Liver (tissue), 9 donors: ENCODE data around the gene RALGPS2. TPM values are rescaled to one million over a fixed set of nuclear protein-coding genes. Genes with fewer than 3 reads are reported as not detected.
A peak's percentile ranks its signal among the peaks of the same experiment; 100 is the strongest.

ENCODE experiments used
- DNase-seq: peaks from one replicate; pipeline ENCODE4 v3.0.0-alpha.2; 2017; ENCODE audit warnings: low spot score
- H3K27ac ChIP-seq, 2 donors: one replicate each; pipeline ENCODE4 v1.7.0; 2013; ENCODE audit warnings: inconsistent platforms in 2 of 2, low read length in 2 of 2, control low read depth in 1 of 2, low read depth in 1 of 2, mild to moderate bottlenecking in 1 of 2
- H3K27me3 ChIP-seq, 4 donors: one replicate each; pipeline versions ENCODE4 v1.6.1 to v1.7.0; 2013; ENCODE audit warnings: low read length in 3 of 4, inconsistent platforms in 1 of 4, mild to moderate bottlenecking in 1 of 4, moderate library complexity in 1 of 4; ENCODE audit not compliant: control insufficient read depth in 4 of 4, insufficient read depth in 4 of 4
- H3K36me3 ChIP-seq, 4 donors: one replicate each; pipeline versions ENCODE4 v1.6.1 to v1.7.0; 2013; ENCODE audit warnings: low read length in 3 of 4, mild to moderate bottlenecking in 3 of 4, low read depth in 1 of 4, moderate library complexity in 1 of 4; ENCODE audit not compliant: control insufficient read depth in 4 of 4, insufficient read depth in 3 of 4
- H3K4me1 ChIP-seq, 4 donors: one replicate each; pipeline versions ENCODE4 v1.6.1 to v1.7.0; 2013; ENCODE audit warnings: low read length in 3 of 4, mild to moderate bottlenecking in 3 of 4, moderate library complexity in 1 of 4; ENCODE audit not compliant: control insufficient read depth in 4 of 4, insufficient read depth in 4 of 4
- H3K4me3 ChIP-seq, 3 donors: one replicate each; pipeline versions ENCODE4 v1.6.1 to v1.7.0; 2013; ENCODE audit warnings: low read length in 3 of 3, control low read depth in 1 of 3, low read depth in 1 of 3, mild to moderate bottlenecking in 1 of 3
- H3K9ac ChIP-seq, 2 donors: one replicate each; pipeline ENCODE4 v1.7.0; 2013; ENCODE audit warnings: low read length in 2 of 2, mild to moderate bottlenecking in 2 of 2, moderate library complexity in 2 of 2, control low read depth in 1 of 2, low read depth in 1 of 2
- H3K9me3 ChIP-seq, 4 donors: one replicate each; pipeline versions ENCODE4 v1.6.1 to v1.7.0; 2013; ENCODE audit warnings: low read length in 3 of 4; ENCODE audit not compliant: control insufficient read depth in 4 of 4
- ATF3 ChIP-seq: IDR thresholded peaks from 2 replicates; pipeline ENCODE4 v1.6.1; 2016; ENCODE audit warnings: antibody characterized with exemption
- CTCF ChIP-seq: fragments of 150-350 bp; IDR thresholded peaks from 2 replicates; pipeline ENCODE4 v1.5.1; 2017; ENCODE audit warnings: improper control_type of control experiment, low read depth, low read length; ENCODE audit not compliant: missing input control
- EGR1 ChIP-seq, 2 donors: IDR thresholded peaks; 2 replicates each; pipeline ENCODE4 v1.6.1; 2016 to 2018; ENCODE audit warnings: antibody characterized with exemption in 2 of 2, low read depth in 2 of 2
- FOXA2 ChIP-seq: IDR thresholded peaks from 2 replicates; pipeline ENCODE4 v1.6.1; 2016; ENCODE audit warnings: antibody characterized with exemption
- GABPA ChIP-seq, 2 donors: IDR thresholded peaks in 1 of 2; conservative IDR thresholded peaks in 1 of 2; 2 replicates each; pipeline ENCODE4 v1.6.1; 2016; ENCODE audit warnings: antibody characterized with exemption in 2 of 2, mild to moderate bottlenecking in 1 of 2, moderate library complexity in 1 of 2
- HNF4A ChIP-seq, 2 donors: conservative IDR thresholded peaks; 2 replicates each; pipeline ENCODE4 v1.6.1; 2016; ENCODE audit warnings: antibody characterized with exemption in 2 of 2, mild to moderate bottlenecking in 2 of 2
- HNF4G ChIP-seq: IDR thresholded peaks from 2 replicates; pipeline ENCODE4 v1.6.1; 2016; ENCODE audit warnings: antibody characterized with exemption
- JUND ChIP-seq, 2 donors: IDR thresholded peaks; 2 replicates each; pipeline ENCODE4 v1.6.1; 2016; ENCODE audit warnings: antibody characterized with exemption in 2 of 2
- NR2F2 ChIP-seq: IDR thresholded peaks from 2 replicates; pipeline ENCODE4 v1.6.1; 2016; ENCODE audit warnings: antibody characterized with exemption
- RAD21 ChIP-seq, 2 donors: IDR thresholded peaks; 2 replicates each; pipeline ENCODE4 v1.6.1; 2016; ENCODE audit warnings: antibody characterized with exemption in 2 of 2, mild to moderate bottlenecking in 2 of 2
- REST ChIP-seq: IDR thresholded peaks from 2 replicates; pipeline ENCODE4 v1.6.1; 2016; ENCODE audit warnings: antibody characterized with exemption, mild to moderate bottlenecking
- RXRA ChIP-seq, 2 donors: IDR thresholded peaks; 2 replicates each; pipeline ENCODE4 v1.6.1; 2017 to 2018; ENCODE audit warnings: antibody characterized with exemption in 2 of 2, mild to moderate bottlenecking in 1 of 2
- SP1 ChIP-seq: IDR thresholded peaks from 2 replicates; pipeline ENCODE4 v1.6.1; 2018; ENCODE audit warnings: antibody characterized with exemption, mild to moderate bottlenecking
- TAF1 ChIP-seq: conservative IDR thresholded peaks from 2 replicates; pipeline ENCODE4 v1.6.1; 2016; ENCODE audit warnings: antibody characterized with exemption, mild to moderate bottlenecking
- YY1 ChIP-seq: IDR thresholded peaks from 2 replicates; pipeline ENCODE4 v1.6.1; 2016; ENCODE audit warnings: antibody characterized with exemption, mild to moderate bottlenecking
- WGBS: extraction: QIAGEN DNeasy Blood & Tissue Kit; methylation state at CpG from one replicate; pipeline ENCODE4 v1.1.7; 2013; 5-methylcytosine and 5-hydroxymethylcytosine counted together
- polyA plus RNA-seq, 2 donors: library from polyadenylated mRNA; stranded (reverse) in 1 of 2; unstranded in 1 of 2; fragments of 200-250 nt in 1 of 2; fragments of >200 nt in 1 of 2; fragmentation: Nextera tagmentation in 1 of 2; extraction: Ambion mirVana in 1 of 2; gene quantifications; one replicate each; pipeline versions ENCODE4 v1.2.1 to v1.2.3, GENCODE V29; 2013 to 2015
- total RNA-seq, 2 donors: library from RNA; depleted of rRNA; stranded (reverse); fragments of >200 nt; gene quantifications; one replicate each; pipeline ENCODE4 v1.2.3, GENCODE V29; 2014
- donor health status: healthy.
- donor health status: healthy.
- donor health status: healthy.
- donor health status: healthy.
- donor health status: healthy.

The RALGPS2 gene
- total and polyA plus RNA-seq, 4 donors, result 8.1 to 39.2 (median 16.9) TPM

GRCh38 chr1:178726545-178726944 lies 1.5 kb downstream of the RALGPS2 start:
- H3K36me3 ChIP-seq, result peaks cover 0 to 2% (median 0%) of the 10 kb centered on the region in 4 donors
- WGBS, result 7% methylated on average over 5 of the region's 5 CpGs
- peak overlapping the region; percentile 70 to 96 for H3K27ac ChIP-seq
- H3K4me3 ChIP-seq, result peak overlapping the region; percentile 70 to 100 (median 87)
- H3K9me3 ChIP-seq, result no peaks in the 10 kb centered on the region
- H3K27me3 ChIP-seq, result no peaks in the 10 kb centered on the region
- peaks cover 3 to 24% (median 8%) of the 10 kb centered on the region in 4 donors for H3K4me1 ChIP-seq
- DNase-seq, result no peak
- peak overlapping the region; percentile 52 to 97 for H3K9ac ChIP-seq
- peak; percentile 80 for TF ChIP-seq YY1
- no peak for TF ChIP-seq CTCF

- Histone ChIP-seq H3K36me3 (peaks cover 0 to 2% (median 0%) of the 10 kb centered on the region in 4 donors), H3K9me3 (no peaks in the 10 kb centered on the region), H3K4me1 (peaks cover 3 to 24% (median 8%) of the 10 kb centered on the region in 4 donors), H3K9ac (peak overlapping the region; percentile 52 to 97), H3K27me3 (no peaks in the 10 kb centered on the region), H3K27ac (peak overlapping the region; percentile 70 to 96), H3K4me3 (peak overlapping the region; percentile 70 to 100 (median 87))
- DNase-seq, result no peak
- 29% methylated on average over 11 of the region's 11 CpGs for WGBS
- TF ChIP-seq RAD21 (IDR thresholded peaks at IDR 0.05) (no peak), FOXA2 (no peak), REST (no peak), GABPA (IDR thresholded peaks at IDR 0.05 in 1 of 2, conservative IDR thresholded peaks at IDR 0.05 in 1 of 2) (no peak), EGR1 (IDR thresholded peaks at IDR 0.05; ENCODE audit: low read depth in 2 of 2) (no peak), TAF1 (no peak), HNF4G (no peak), RXRA (IDR thresholded peaks at IDR 0.05) (no peak), JUND (IDR thresholded peaks at IDR 0.05) (no peak), SP1 (no peak), NR2F2 (no peak), HNF4A (conservative IDR thresholded peaks at IDR 0.05) (no peak), ATF3 (no peak), YY1 (no peak)
These were observed 2.2 kb downstream of the RALGPS2 start for GRCh38 chr1:178727014-178727895.
